Cardiac fibroblast (primary cell): ENCODE results near the gene HIVEP3.

Experiments
- DNase-seq, 2 donors: peaks; one replicate each; pipeline versions ENCODE4 v3.0.0 to v3.0.0-alpha.2; 2010; ENCODE audit warnings: low read depth in 2 of 2
- H3K4me3 ChIP-seq, 2 donors: replicated peaks in 1 of 2; 1 replicate in 1 of 2; 2 replicates in 1 of 2; pipeline ENCODE4 v1.5.1; 2011; ENCODE audit warnings: low read depth in 2 of 2, low read length in 2 of 2, mild to moderate bottlenecking in 2 of 2, moderate library complexity in 1 of 2
- CTCF ChIP-seq: IDR thresholded peaks from one replicate; pipeline ENCODE4 v1.5.1; 2011; ENCODE audit warnings: low read depth, mild to moderate bottlenecking, low read length, inconsistent platforms

The HIVEP3 gene

GRCh38 chr1:41809692-41810091 lies 109.0 kb downstream of the HIVEP3 start:
- no peak overlapping the region for H3K4me3 ChIP-seq
- TF ChIP-seq CTCF: no peak
- no peak for DNase-seq

- no peak for DNase-seq
- no peak for TF ChIP-seq CTCF
- no peak overlapping the region for H3K4me3 ChIP-seq
Measured at GRCh38 chr1:41807390-41807789, 111.3 kb downstream of the HIVEP3 start.

GRCh38 chr1:41806472-41807155 lies 112.1 kb downstream of the HIVEP3 start:
- DNase-seq: no peak
- H3K4me3 ChIP-seq: no peak overlapping the region
- no peak for TF ChIP-seq CTCF

- no peak for TF ChIP-seq CTCF
- no peak for DNase-seq
- no peak overlapping the region for H3K4me3 ChIP-seq
Measured at GRCh38 chr1:41805771-41806471, 112.8 kb downstream of the HIVEP3 start.

- TF ChIP-seq CTCF: no peak
- H3K4me3 ChIP-seq: no peak overlapping the region
- DNase-seq: no peak
Measured at GRCh38 chr1:41804176-41804575, 114.5 kb downstream of the HIVEP3 start.

- TF ChIP-seq CTCF: no peak
- no peak overlapping the region for H3K4me3 ChIP-seq
- no peak for DNase-seq
Measured at GRCh38 chr1:41803656-41804055, 115.1 kb downstream of the HIVEP3 start.
